SHP77 (cell line): Measurements from ENCODE around the gene PPP6R2.
A peak's percentile ranks its signal among the peaks of the same experiment; 100 is the strongest.

Experiments used
- DNase-seq, 2 experiments: peaks; one replicate each; lab custom pipeline; 2025; lab: John Stamatoyannopoulos, UW

PPP6R2 gene

GRCh38 chr22:50306753-50307749, 36.1 kb upstream of the PPP6R2 start, which contains the start of gene PLXNB2:
Gene PLXNB2, minus strand, starts transcription at chr22:50307646. Its CDS starts 17,062 bp downstream, at chr22:50290584.
- peak; percentile 71 to 87 for DNase-seq

GRCh38 chr22:50307890-50308596, 35.1 kb upstream of the PPP6R2 start:
- DNase-seq: no peak

- peak; percentile 20 to 43 for DNase-seq
Measured at GRCh38 chr22:50308597-50308935, 34.6 kb upstream of the PPP6R2 start.

GRCh38 chr22:50308986-50309600, 34.0 kb upstream of the PPP6R2 start:
- no peak for DNase-seq

GRCh38 chr22:50309601-50309991, 33.5 kb upstream of the PPP6R2 start:
- no peak for DNase-seq

GRCh38 chr22:50310031-50310722, 33.0 kb upstream of the PPP6R2 start:
- DNase-seq: peak; percentile 36 to 79

GRCh38 chr22:50310949-50311444, 32.1 kb upstream of the PPP6R2 start:
- no peak for DNase-seq

- DNase-seq: no peak
Measured at GRCh38 chr22:50311606-50312351, 31.3 kb upstream of the PPP6R2 start.

GRCh38 chr22:50312371-50312770, 30.8 kb upstream of the PPP6R2 start:
- no peak for DNase-seq

- DNase-seq: no peak
Measured at GRCh38 chr22:50313021-50313420, 30.1 kb upstream of the PPP6R2 start.

GRCh38 chr22:50313600-50313999, 29.5 kb upstream of the PPP6R2 start:
- DNase-seq: no peak

- no peak for DNase-seq
Measured at GRCh38 chr22:50314081-50314454, 29.1 kb upstream of the PPP6R2 start.

- DNase-seq: no peak
Measured at GRCh38 chr22:50314455-50315288, 28.5 kb upstream of the PPP6R2 start.

- no peak for DNase-seq
Measured at GRCh38 chr22:50315289-50316113, 27.6 kb upstream of the PPP6R2 start.

- DNase-seq: no peak
Measured at GRCh38 chr22:50316114-50317065, 26.7 kb upstream of the PPP6R2 start.

- no peak for DNase-seq
Measured at GRCh38 chr22:50317178-50317577, 25.9 kb upstream of the PPP6R2 start.

- no peak for DNase-seq
Measured at GRCh38 chr22:50317674-50318073, 25.5 kb upstream of the PPP6R2 start.

- DNase-seq: no peak
Measured at GRCh38 chr22:50318356-50318697, 24.8 kb upstream of the PPP6R2 start.
